ENCODE data around the gene MMP27. TPM values are rescaled to one million over a fixed set of nuclear protein-coding genes. Genes with fewer than 3 reads are reported as not detected.

Gene MMP27
- total RNA-seq, 2 experiments from 2014 or later = not detected

DNA sequence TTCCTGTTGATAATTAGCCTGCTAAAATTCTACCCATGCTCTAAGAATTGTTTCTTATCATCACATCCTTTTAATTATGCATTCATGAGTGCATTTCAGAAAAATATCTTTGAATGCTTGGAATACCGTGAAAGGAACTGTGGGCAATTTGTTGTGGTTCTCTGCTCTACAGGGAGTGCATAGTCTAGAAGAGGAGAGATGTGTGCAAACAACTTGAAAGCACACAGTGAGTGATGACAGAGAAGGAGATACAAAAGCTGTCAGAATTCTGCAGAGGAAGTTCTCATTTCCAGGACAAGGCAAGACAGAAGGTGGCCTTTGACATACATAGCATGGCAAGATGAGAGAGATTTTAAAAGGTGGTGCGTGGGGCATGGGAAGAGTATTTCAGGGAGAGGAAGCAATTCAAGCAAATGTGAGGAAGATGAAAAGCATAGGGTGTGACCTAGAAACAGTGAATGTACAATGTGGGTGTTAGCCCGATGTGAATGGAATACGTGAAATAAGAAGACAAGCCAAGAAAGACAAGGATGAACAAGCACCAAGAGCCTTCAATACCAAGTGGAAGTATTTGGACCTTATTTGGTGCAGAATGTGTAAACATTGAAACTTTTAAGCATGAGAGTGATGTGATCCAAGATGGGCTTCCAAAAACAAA is 14.2 kb upstream of the MMP27 start:
- ChIA-PET POLR2A (no interaction called here), CTCF (no interaction called here)
- H3K27me3 Mint-ChIP-seq = peaks cover 11% of the 10 kb centered on the region
- H3K9me3 Mint-ChIP-seq = no peaks in the 10 kb centered on the region
- no peak overlapping the region for H3K27ac Mint-ChIP-seq
- H3K36me3 Mint-ChIP-seq (ENCODE audit: low read depth) = no peaks in the 10 kb centered on the region
- H3K4me1 Mint-ChIP-seq = no peaks in the 10 kb centered on the region
- DNase-seq = no peak
- no peak overlapping the region for H3K4me3 Mint-ChIP-seq

DNA sequence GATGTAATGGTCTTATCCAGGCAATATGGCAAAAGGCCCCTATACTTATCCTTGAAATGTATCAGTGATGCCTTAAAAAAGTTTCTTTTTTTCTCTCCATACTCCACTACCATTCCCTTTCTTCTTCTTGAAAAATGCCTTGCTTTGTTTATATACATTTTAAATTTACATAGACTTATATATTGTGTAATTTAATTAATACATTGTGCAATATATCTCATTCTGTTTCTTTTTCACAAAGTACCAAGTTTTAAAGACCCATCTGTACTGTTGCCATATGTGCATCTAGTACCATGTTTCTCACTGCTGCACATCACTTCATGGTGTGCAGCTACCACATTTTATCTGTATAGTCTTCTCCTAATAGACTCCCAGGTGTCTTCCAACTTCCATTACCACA is 11.7 kb upstream of the MMP27 start:
- CTCF ChIA-PET = no interaction called here
- H3K27me3 Mint-ChIP-seq = peaks cover 16% of the 10 kb centered on the region
- H3K4me3 Mint-ChIP-seq = no peak overlapping the region
- no peak overlapping the region for H3K27ac Mint-ChIP-seq
- no peaks in the 10 kb centered on the region for H3K4me1 Mint-ChIP-seq
- POLR2A ChIA-PET = no interaction called here
- DNase-seq = no peak
- no peaks in the 10 kb centered on the region for H3K9me3 Mint-ChIP-seq
- no peaks in the 10 kb centered on the region for H3K36me3 Mint-ChIP-seq (ENCODE audit: low read depth)

DNA sequence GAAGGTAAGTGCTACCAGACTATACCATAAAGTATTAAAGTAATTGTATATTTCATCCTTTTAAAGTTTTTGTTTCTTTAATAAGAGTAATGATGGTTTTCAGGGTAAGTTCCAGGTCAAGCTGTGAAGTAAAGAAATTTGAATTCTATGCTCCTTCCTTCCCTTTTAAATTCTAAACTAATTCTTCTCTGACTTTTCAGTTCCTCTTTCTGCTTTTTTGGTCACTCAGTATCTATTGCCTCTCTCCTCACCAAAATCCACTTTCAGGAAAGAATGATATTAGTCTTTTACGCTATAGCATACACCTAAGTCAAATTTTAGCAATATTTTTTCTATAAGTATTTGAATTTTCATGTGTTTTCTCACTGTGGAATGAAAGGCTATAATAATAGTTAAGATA is 11.0 kb upstream of the MMP27 start:
- H3K36me3 Mint-ChIP-seq (ENCODE audit: low read depth) = no peaks in the 10 kb centered on the region
- no peak overlapping the region for H3K27ac Mint-ChIP-seq
- H3K4me1 Mint-ChIP-seq = no peaks in the 10 kb centered on the region
- H3K4me3 Mint-ChIP-seq = no peak overlapping the region
- no peaks in the 10 kb centered on the region for H3K9me3 Mint-ChIP-seq
- ChIA-PET CTCF (no interaction called here), POLR2A (no interaction called here)
- no peak for DNase-seq
- H3K27me3 Mint-ChIP-seq = peaks cover 14% of the 10 kb centered on the region

DNA sequence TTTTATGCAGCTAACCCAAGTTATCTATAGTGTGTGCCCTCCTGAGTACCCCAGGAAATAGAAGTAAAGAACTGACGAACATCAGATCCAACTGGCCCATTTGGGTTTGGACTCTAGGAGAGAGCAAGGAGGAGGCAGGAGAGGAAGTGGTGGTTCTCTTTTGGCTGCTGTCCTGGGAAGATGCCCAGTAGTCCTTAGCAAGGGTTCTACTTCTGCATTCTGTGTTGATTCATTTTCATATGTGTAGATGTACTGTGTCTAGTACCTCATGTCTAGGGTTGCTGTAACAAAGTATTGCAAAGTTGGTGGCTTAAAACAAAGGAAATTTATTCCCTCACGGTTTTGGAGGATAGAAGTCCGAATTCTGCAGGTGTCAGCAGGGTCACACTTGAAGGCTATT is 6.6 kb upstream of the MMP27 start:
- no peak overlapping the region for H3K4me3 Mint-ChIP-seq
- H3K36me3 Mint-ChIP-seq (ENCODE audit: low read depth) = no peaks in the 10 kb centered on the region
- CTCF ChIA-PET = no interaction called here
- DNase-seq = no peak
- no peaks in the 10 kb centered on the region for H3K9me3 Mint-ChIP-seq
- POLR2A ChIA-PET = no interaction called here
- H3K27ac Mint-ChIP-seq = no peak overlapping the region
- peaks cover 10% of the 10 kb centered on the region for H3K27me3 Mint-ChIP-seq
- no peaks in the 10 kb centered on the region for H3K4me1 Mint-ChIP-seq

DNA sequence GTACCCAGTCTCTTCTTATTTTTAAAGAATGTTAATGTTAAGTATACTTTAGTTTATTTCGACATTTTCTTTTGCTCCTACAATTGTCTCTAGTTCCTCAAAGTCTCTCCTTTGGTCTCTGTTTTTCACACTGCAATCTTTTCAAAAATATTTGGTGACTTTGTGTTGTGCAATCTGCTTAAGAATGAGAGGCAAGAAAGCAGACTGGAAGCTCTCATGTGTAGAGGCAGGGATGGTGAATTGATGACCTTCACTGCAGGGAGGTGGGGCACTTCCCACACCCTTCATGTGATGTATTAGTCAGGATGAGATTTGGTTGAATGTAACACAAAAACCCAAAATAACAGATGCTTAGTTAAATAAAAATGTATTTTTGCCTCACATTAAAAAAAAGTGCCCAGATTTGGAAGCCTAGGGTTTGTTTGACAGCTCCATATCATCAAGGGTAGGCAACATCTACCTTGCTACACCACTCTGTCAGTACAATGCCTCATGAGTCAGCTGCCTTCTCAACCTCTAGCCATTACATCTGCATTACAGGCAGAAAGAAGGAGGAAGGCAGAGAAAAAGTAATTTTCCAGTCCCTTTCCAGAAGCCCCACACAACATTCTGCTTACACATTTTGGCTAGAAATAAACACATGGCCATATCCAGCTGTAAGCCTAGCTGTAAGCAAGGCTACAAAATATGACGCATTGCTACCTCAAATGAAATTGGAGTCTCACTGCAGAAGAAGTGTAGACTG is 3.8 kb upstream of the MMP27 start:
- H3K4me1 Mint-ChIP-seq = no peaks in the 10 kb centered on the region
- CTCF ChIA-PET = interaction anchor here (0.6 kb wide), 1 partner anchor 348 kb away, joined by 3 read pairs; no protein-coding TSS in a partner anchor
- POLR2A ChIA-PET = no interaction called here

DNA sequence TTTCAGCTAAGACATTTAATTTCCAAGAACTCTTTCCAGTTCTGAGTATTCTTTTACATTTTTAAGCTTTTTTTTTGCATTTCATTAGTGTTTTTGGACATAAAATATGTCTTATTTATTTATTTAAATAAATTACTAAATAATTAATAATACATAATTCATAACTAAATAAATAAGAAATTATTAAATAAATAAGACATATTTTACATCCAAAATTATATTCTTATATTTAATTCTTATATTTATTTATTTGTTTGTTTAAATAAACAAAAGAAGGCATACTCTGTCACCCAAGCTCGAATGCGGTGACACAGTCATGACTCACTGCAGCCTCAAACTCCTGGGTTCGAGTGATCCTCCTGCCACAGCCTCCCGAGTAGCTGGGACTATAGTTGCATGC is 3.1 kb upstream of the MMP27 start:
- Mint-ChIP-seq H3K9me3 (no peaks in the 10 kb centered on the region), H3K4me1 (no peaks in the 10 kb centered on the region), H3K27ac (no peak overlapping the region), H3K36me3 (ENCODE audit: low read depth) (no peaks in the 10 kb centered on the region), H3K27me3 (peaks cover 12% of the 10 kb centered on the region), H3K4me3 (no peak overlapping the region)
- ChIA-PET POLR2A (no interaction called here), CTCF (no interaction called here)
- no peak for DNase-seq

More for the DNA sequence above, 3.8 kb upstream of the MMP27 start:
- H3K9me3 Mint-ChIP-seq = no peaks in the 10 kb centered on the region
- H3K4me3 Mint-ChIP-seq = no peak overlapping the region
- no peaks in the 10 kb centered on the region for H3K36me3 Mint-ChIP-seq (ENCODE audit: low read depth)
- peaks cover 10% of the 10 kb centered on the region for H3K27me3 Mint-ChIP-seq
- no peak for DNase-seq
- no peak overlapping the region for H3K27ac Mint-ChIP-seq

DNA sequence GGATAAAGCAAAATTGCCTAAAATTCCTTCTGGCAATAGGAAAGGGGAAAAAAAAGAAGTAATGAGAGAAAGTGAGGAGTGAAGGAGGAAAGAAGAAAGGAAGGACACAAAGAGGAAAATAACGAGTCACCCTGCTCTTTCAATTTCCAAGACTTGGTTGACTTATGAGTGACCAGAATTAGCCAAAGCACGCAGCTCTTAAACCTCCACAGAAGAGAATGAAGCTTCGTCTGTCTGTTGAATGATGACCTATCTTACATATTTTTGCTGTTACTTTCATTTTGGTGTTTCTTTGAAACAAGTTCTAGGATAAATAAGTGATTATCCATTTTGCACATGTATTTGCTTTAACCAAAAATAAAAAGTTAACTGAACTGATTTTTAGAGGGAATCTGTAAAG is 728 bp downstream of the MMP27 start:
- Mint-ChIP-seq H3K9me3 (no peaks in the 10 kb centered on the region), H3K36me3 (ENCODE audit: low read depth) (no peaks in the 10 kb centered on the region), H3K4me1 (no peaks in the 10 kb centered on the region), H3K27me3 (peaks cover 7% of the 10 kb centered on the region), H3K27ac (no peak overlapping the region), H3K4me3 (no peak overlapping the region)
- DNase-seq = no peak
- ChIA-PET CTCF (no interaction called here), POLR2A (no interaction called here)

DNA sequence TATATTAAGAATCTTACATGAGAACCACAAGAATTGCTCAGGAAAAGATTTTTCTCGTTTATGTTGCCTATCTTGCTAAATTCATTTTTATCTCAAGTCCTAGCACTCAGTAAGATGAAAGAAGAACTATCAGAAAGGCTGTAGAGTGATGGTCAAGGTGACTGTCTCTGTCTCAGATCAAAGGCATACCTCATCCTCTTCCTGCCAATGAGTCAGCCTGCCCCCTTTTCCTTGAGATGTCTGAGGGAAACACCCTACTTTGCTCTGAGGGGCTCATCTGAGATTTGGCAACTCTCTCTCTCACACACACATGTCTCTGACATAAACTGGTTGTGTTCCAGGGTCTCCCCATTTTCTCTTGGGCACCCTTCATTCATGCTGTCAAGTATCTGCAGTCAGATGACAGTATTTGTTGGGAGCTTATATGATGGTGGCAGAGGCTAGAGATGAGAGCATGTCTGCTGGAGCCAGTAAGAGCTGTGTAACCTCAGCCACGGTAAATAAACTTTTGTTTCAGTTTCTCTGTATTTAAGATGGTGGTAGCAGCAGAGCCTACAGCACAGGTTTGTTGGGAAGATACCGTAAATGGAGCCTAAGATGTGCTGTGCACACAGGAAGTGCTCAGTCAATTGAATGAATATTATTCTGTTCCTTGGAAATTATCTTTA is 1.6 kb downstream of the MMP27 start:
- POLR2A ChIA-PET = no interaction called here
- no peak overlapping the region for H3K4me3 Mint-ChIP-seq
- H3K4me1 Mint-ChIP-seq = no peaks in the 10 kb centered on the region
- H3K9me3 Mint-ChIP-seq = no peaks in the 10 kb centered on the region
- CTCF ChIA-PET = no interaction called here
- H3K27me3 Mint-ChIP-seq = peaks cover 7% of the 10 kb centered on the region
- DNase-seq = no peak
- no peak overlapping the region for H3K27ac Mint-ChIP-seq
- H3K36me3 Mint-ChIP-seq (ENCODE audit: low read depth) = no peaks in the 10 kb centered on the region

DNA sequence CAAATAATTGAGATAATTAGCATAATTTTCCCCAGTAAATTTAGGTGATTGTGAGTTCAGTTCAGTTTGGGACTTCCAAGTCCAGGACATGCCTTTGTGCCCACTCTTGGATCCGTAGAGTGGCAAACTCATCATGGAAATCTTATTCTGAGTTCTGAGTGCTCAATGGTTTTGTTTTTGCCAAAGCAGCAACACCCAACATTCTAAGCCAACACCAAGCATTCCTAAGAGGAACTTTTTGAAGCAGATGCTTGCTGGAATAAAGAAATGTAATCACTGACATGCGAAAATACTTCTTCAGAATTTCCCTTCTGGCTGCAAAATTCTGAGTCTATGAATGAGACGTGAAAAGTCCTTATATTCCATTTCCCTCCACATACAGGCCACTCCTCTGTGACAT is 10.4 kb downstream of the MMP27 start:
- Mint-ChIP-seq H3K4me3 (no peak overlapping the region), H3K9me3 (no peaks in the 10 kb centered on the region), H3K4me1 (no peaks in the 10 kb centered on the region), H3K36me3 (ENCODE audit: low read depth) (no peaks in the 10 kb centered on the region), H3K27me3 (peaks cover 4% of the 10 kb centered on the region), H3K27ac (no peak overlapping the region)
- POLR2A ChIA-PET = no interaction called here
- CTCF ChIA-PET = no interaction called here
- no peak for DNase-seq

DNA sequence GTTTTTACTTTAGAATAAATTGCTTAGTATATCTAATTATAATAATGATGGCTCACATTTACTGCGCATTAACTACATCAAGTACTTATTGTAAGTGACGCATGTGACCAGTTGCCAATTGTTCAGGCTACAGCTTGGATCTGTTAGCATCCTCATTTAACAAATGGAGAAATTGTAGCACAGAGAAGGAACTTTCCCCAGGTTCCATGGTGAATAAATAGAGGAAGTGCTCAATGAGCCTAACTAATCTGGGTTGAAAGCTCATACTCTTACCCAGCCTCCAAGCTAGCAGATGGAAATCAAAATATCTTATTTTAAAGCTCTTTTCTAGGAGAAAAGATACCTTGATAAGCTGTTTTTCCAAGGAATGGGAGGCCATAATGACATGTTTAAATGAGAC is 19.8 kb downstream of the MMP27 start:
- H3K9me3 Mint-ChIP-seq = no peaks in the 10 kb centered on the region
- no peak overlapping the region for H3K27ac Mint-ChIP-seq
- H3K27me3 Mint-ChIP-seq = peaks cover 12% of the 10 kb centered on the region
- H3K36me3 Mint-ChIP-seq (ENCODE audit: low read depth) = no peaks in the 10 kb centered on the region
- CTCF ChIA-PET = interaction anchor here (1.2 to 1.9 kb wide), 2 partner anchors 20 to 22 kb away, joined by 3 to 7 read pairs; no protein-coding TSS in a partner anchor
- no peak for DNase-seq
- no peak overlapping the region for H3K4me3 Mint-ChIP-seq
- no peaks in the 10 kb centered on the region for H3K4me1 Mint-ChIP-seq
- POLR2A ChIA-PET = no interaction called here

DNA sequence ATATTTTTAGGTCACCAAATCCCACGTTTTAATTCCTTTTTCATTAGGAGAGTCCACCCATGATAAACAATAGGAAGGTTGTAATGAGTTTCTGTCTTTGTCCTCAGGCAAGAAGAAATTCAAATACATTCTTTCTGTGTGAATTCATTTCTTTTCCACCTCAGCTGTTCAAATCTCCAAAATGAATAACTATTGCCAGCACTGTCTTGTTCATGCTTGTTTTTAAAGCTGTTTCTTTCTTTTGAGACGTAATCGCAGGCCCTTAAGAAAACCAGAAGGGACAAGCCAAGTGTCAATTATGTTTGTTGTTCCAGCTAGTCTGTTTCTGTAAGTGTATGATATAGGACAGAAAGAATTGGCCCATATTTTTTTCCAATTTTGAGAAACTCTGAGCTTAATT is 20.2 kb downstream of the MMP27 start:
- Mint-ChIP-seq H3K4me1 (no peaks in the 10 kb centered on the region), H3K36me3 (ENCODE audit: low read depth) (no peaks in the 10 kb centered on the region), H3K27me3 (peaks cover 12% of the 10 kb centered on the region), H3K27ac (no peak overlapping the region), H3K4me3 (no peak overlapping the region), H3K9me3 (no peaks in the 10 kb centered on the region)
- no peak for DNase-seq
- CTCF ChIA-PET = interaction anchor here (1.2 to 1.9 kb wide), 2 partner anchors 19 to 21 kb away, joined by 3 to 7 read pairs; no protein-coding TSS in a partner anchor
- POLR2A ChIA-PET = no interaction called here

DNA sequence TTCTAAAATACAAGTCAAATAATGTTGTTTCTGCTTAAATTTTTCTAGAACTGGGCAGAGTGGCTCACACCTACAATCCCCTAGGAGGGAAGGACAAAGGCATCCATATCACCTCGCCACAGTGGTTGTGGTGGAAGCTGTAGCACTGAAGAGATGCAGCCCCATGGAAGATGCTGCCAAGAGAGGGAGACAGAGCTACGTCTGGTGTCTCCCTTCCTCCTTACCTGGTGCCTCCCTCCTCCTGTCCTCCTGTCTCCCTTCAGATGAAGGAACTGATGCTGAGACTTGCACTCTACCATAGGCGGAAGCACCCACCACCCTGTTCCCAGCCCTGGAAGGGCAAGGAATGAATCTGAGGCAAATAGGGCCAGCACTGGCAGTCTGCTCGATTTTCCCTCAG is 22.3 kb downstream of the MMP27 start:
- no peaks in the 10 kb centered on the region for H3K9me3 Mint-ChIP-seq
- H3K4me1 Mint-ChIP-seq = no peaks in the 10 kb centered on the region
- no peak for DNase-seq
- POLR2A ChIA-PET = no interaction called here
- CTCF ChIA-PET = interaction anchor here (1.7 kb wide), 1 partner anchor 17 kb away, joined by 5 read pairs; no protein-coding TSS in a partner anchor
- no peak overlapping the region for H3K4me3 Mint-ChIP-seq
- no peaks in the 10 kb centered on the region for H3K36me3 Mint-ChIP-seq (ENCODE audit: low read depth)
- peaks cover 15% of the 10 kb centered on the region for H3K27me3 Mint-ChIP-seq
- H3K27ac Mint-ChIP-seq = no peak overlapping the region

DNA sequence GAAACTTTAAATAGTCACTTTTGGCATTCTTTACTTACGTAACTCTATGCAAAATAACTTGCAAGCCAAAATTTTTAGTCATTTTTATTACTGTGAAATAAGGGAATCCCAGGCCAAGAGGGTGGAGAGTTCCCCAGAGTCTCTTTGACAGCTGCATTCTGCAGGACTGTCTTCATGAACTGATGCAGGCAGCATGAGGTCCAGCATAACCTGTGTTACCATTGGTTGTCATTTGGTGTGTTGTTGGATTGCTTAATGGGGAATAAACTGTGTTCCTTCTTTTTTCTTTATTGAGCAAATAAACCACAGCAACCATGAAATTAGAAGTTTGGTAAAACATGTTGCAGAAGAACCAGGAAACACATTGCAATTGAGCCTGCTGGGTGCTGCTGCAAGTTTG is 24.6 kb downstream of the MMP27 start:
- no peaks in the 10 kb centered on the region for H3K9me3 Mint-ChIP-seq
- DNase-seq = no peak

More for the DNA sequence above, 24.6 kb downstream of the MMP27 start:
- Mint-ChIP-seq H3K36me3 (ENCODE audit: low read depth) (no peaks in the 10 kb centered on the region), H3K27me3 (peaks cover 14% of the 10 kb centered on the region), H3K4me3 (no peak overlapping the region), H3K27ac (no peak overlapping the region), H3K4me1 (no peaks in the 10 kb centered on the region)
- POLR2A ChIA-PET = no interaction called here
- CTCF ChIA-PET = no interaction called here
